SK-N-SH treated with all-trans-retinoic acid at 6 μM for 48 hours (cell line): ENCODE results near the gene ITK.

ENCODE experiments used
- ATAC-seq: fragments of 200-7000 bp; cut with Tn5 transposase; 3 replicates; pipeline ENCODE4 v1.9.1; 2020; ENCODE audit warnings: mild to moderate bottlenecking, moderate library complexity
- ARNTL ChIP-seq: fragments of 450-650 bp; formaldehyde crosslinking; IDR thresholded peaks from 2 replicates; pipeline ENCODE4 v1.5.0; 2020; ENCODE audit warnings: low read depth, mild to moderate bottlenecking, moderate library complexity, borderline replicate concordance
- BACH2 ChIP-seq: fragments of 250-450 bp; sonication (Bioruptor Pico); IDR thresholded peaks from 2 replicates; pipeline ENCODE4 v1.9.0; 2021; ENCODE audit warnings: mild to moderate bottlenecking, borderline replicate concordance
- CREB5 ChIP-seq: fragments of 250-450 bp; sonication (Bioruptor Pico); IDR thresholded peaks from 2 replicates; pipeline ENCODE4 v1.5.1; 2020; ENCODE audit warnings: low read depth, mild to moderate bottlenecking, moderate library complexity
- CSDC2 ChIP-seq: fragments of 250-450 bp; sonication (Bioruptor Pico); IDR thresholded peaks from 2 replicates; pipeline ENCODE4 v1.5.0; 2020; ENCODE audit warnings: mild to moderate bottlenecking, moderate library complexity
- CSRNP3 ChIP-seq: fragments of 250-450 bp; sonication (Bioruptor Pico); IDR thresholded peaks from 2 replicates; pipeline ENCODE4 v1.5.1; 2021; ENCODE audit warnings: mild to moderate bottlenecking, moderate library complexity
- ESRRG ChIP-seq: fragments of 250-450 bp; sonication (Bioruptor Pico); IDR thresholded peaks from 2 replicates; pipeline ENCODE4 v1.6.1; 2021; ENCODE audit warnings: mild to moderate bottlenecking
- GLIS3 ChIP-seq: fragments of 250-450 bp; sonication (Bioruptor Pico); IDR thresholded peaks from 2 replicates; pipeline ENCODE4 v1.5.0; 2020; ENCODE audit warnings: mild to moderate bottlenecking, moderate library complexity
- ISL1 ChIP-seq: fragments of 250-450 bp; sonication (Bioruptor Pico); IDR thresholded peaks from 2 replicates; pipeline ENCODE4 v2.1.2; 2022; ENCODE audit warnings: mild to moderate bottlenecking, moderate library complexity
- OSR1 ChIP-seq: fragments of 250-450 bp; sonication (Bioruptor Pico); IDR thresholded peaks from 2 replicates; pipeline ENCODE4 v1.8.0; 2022; ENCODE audit warnings: moderate library complexity, mild to moderate bottlenecking, inconsistent platforms
- PATZ1 ChIP-seq: fragments of 250-450 bp; sonication (Bioruptor Pico); IDR thresholded peaks from 2 replicates; pipeline ENCODE4 v1.8.0; 2020; ENCODE audit warnings: mild to moderate bottlenecking, moderate library complexity, borderline replicate concordance
- POU6F1 ChIP-seq: fragments of 250-450 bp; sonication (Bioruptor Pico); IDR thresholded peaks from 2 replicates; pipeline ENCODE4 v1.8.0; 2021; ENCODE audit warnings: low read depth, mild to moderate bottlenecking, moderate library complexity, borderline replicate concordance
- PPARA ChIP-seq: fragments of 250-450 bp; sonication (Bioruptor Pico); IDR thresholded peaks from 2 replicates; pipeline ENCODE4 v1.5.0; 2020; ENCODE audit warnings: mild to moderate bottlenecking, borderline replicate concordance
- RARB ChIP-seq: fragments of 250-450 bp; sonication (Bioruptor Pico); IDR thresholded peaks from 2 replicates; pipeline ENCODE4 v1.8.0; 2021; ENCODE audit warnings: mild to moderate bottlenecking, moderate library complexity
- SNAI2 ChIP-seq: fragments of 250-450 bp; sonication (Bioruptor Pico); IDR thresholded peaks from 2 replicates; pipeline ENCODE4 v1.5.0; 2020; ENCODE audit warnings: mild to moderate bottlenecking, moderate library complexity
- TCF4 ChIP-seq: fragments of 250-450 bp; sonication (Bioruptor Pico); IDR thresholded peaks from 2 replicates; pipeline ENCODE4 v1.8.0; 2021; ENCODE audit warnings: mild to moderate bottlenecking, moderate library complexity, borderline replicate concordance
- TOX ChIP-seq: fragments of 250-450 bp; sonication (Bioruptor Pico); IDR thresholded peaks from 2 replicates; pipeline ENCODE4 v1.8.0; 2021; ENCODE audit warnings: mild to moderate bottlenecking, moderate library complexity, borderline replicate concordance
- TSHZ2 ChIP-seq: fragments of 250-450 bp; sonication (Bioruptor Pico); IDR thresholded peaks from 2 replicates; pipeline ENCODE4 v1.5.0; 2020; ENCODE audit warnings: mild to moderate bottlenecking, moderate library complexity
- ZC3H10 ChIP-seq: fragments of 250-450 bp; sonication (Bioruptor Pico); IDR thresholded peaks from 2 replicates; pipeline ENCODE4 v1.5.1; 2021; ENCODE audit warnings: mild to moderate bottlenecking, moderate library complexity
- ZNF565 ChIP-seq: fragments of 450-650 bp; formaldehyde crosslinking; conservative IDR thresholded peaks from 2 replicates; pipeline ENCODE4 v1.5.0; 2020; ENCODE audit warnings: low read depth, mild to moderate bottlenecking, moderate library complexity
- ZNF70 ChIP-seq: fragments of 450-650 bp; formaldehyde crosslinking; IDR thresholded peaks from 2 replicates; pipeline ENCODE4 v1.5.0; 2020; ENCODE audit warnings: mild to moderate bottlenecking, moderate library complexity
- ZNF8 ChIP-seq: fragments of 450-650 bp; formaldehyde crosslinking; IDR thresholded peaks from 2 replicates; pipeline ENCODE4 v1.5.0; 2020; ENCODE audit warnings: mild to moderate bottlenecking, moderate library complexity

ITK gene

GRCh38 chr5:157219491-157220271, 39.0 kb downstream of the ITK start:
- no peak for ATAC-seq

GRCh38 chr5:157221959-157222358, 41.3 kb downstream of the ITK start:
- TF ChIP-seq ZNF8 (CRISPR knock-in tag), result no peak
- TF ChIP-seq ARNTL (CRISPR knock-in tag), result no peak
- TF ChIP-seq CREB5 (CRISPR knock-in tag), result no peak
- TF ChIP-seq ISL1 (CRISPR knock-in tag), result no peak
- TF ChIP-seq TCF4 (CRISPR knock-in tag), result no peak
- no peak for TF ChIP-seq PPARA
- TF ChIP-seq ZNF565, result no peak
- TF ChIP-seq CSRNP3 (CRISPR knock-in tag), result no peak
- no peak for TF ChIP-seq SNAI2 (CRISPR knock-in tag)
- no peak for TF ChIP-seq BACH2 (CRISPR knock-in tag)
- TF ChIP-seq PATZ1 (CRISPR knock-in tag), result no peak
- TF ChIP-seq ZC3H10 (CRISPR knock-in tag), result no peak
- TF ChIP-seq TOX, result no peak
- TF ChIP-seq OSR1 (CRISPR knock-in tag), result no peak
- TF ChIP-seq GLIS3, result no peak
- no peak for TF ChIP-seq ESRRG (CRISPR knock-in tag)
- TF ChIP-seq RARB, result no peak
- TF ChIP-seq ZNF70 (CRISPR knock-in tag), result no peak
- no peak for TF ChIP-seq POU6F1 (CRISPR knock-in tag)
- ATAC-seq, result no peak

More at GRCh38 chr5:157219491-157220271, 39.0 kb downstream of the ITK start:
- TF ChIP-seq ISL1 (CRISPR knock-in tag) (no peak), ZNF70 (CRISPR knock-in tag) (no peak)

- ATAC-seq, result peak; percentile 31; the same call in 1 of the 3 replicates
- TF ChIP-seq CSDC2 (CRISPR knock-in tag), result no peak
- no peak for TF ChIP-seq ZNF70 (CRISPR knock-in tag)
- TF ChIP-seq RARB, result no peak
- no peak for TF ChIP-seq BACH2 (CRISPR knock-in tag)
- no peak for TF ChIP-seq ISL1 (CRISPR knock-in tag)
- TF ChIP-seq PATZ1 (CRISPR knock-in tag), result no peak
- TF ChIP-seq TSHZ2 (CRISPR knock-in tag), result no peak
- no peak for TF ChIP-seq TCF4 (CRISPR knock-in tag)
- TF ChIP-seq OSR1 (CRISPR knock-in tag), result no peak
- TF ChIP-seq TOX, result no peak
Measured at GRCh38 chr5:157222506-157223230, 42.0 kb downstream of the ITK start.
